Measurements from ENCODE around the gene PIAS1.
"Not testable (repeated sequence)": the region's sequence is repeated elsewhere in the genome, so short reads cannot be mapped to it uniquely, and the experiment has no call there.

Gene PIAS1

DNA sequence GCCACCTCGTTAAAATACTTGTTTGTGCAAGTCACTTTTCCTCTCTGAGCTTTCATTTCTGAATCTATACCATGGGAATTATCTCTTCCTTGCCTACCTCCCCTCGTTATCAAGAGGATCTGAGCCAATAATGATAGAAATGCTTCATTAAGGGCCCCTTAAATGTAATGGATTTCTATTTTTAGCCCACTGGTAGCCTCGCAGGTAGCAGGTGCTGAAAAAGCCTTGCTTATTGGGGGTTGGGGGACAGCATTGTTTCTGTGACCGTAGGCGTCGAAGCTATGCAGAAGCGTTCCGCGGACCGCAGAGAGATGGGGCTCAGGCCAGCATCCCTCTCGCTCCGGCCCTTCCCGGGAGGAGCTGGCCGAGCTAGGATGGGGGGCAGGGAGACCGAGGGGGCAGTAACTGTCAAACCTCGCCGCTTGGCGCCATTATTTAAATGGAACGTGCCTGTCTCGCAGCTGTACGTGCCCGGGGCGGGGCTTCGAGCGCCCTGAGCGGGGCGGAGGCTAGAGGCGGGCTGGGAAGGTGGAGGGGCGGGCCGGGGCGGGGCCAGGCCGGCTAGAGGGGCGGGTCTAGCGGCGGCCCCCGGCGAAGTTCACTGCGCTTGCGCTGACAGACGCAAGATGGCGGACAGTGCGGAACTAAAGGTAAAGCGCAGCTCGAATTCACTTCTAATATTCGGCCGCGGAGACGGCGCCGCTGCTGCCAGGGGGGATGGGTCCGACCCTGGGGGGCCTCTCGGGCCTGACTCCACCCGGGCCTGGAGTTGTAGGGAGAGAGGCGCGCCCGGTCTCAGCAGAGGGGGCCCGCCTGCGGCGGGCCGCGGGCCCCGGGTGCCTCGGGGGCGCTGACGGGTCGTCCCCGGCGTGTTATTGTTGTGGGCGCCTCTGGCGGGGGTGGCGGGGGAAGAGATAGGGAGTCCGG is at the start of gene PIAS1:
TSS of gene PIAS1 (plus strand) at position 615 of the 927 bp plus-strand sequence. CDS start at position 627, 12 bp downstream.
- peak; percentile 90 to 92 for DNase-seq

DNA sequence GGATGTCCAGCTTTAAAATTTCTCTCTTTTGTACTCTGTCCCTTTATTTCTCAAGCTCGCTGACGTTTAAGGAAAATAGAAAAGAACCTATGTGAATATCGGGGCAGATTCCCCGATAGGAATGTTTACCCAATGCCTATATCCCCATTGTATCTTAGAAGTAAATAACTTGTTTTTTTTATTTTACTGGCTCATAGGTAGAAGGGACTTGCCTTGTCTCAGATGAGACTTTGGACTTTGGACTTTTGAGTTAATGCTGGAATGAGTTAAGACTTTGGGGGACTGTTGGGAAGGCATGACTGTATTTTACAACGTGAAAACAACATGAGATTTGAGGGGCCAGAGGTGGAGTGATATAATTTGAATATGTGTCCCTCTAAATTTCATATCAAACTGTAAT is 46.5 kb upstream of the PIAS1 start:
- DNase-seq = not testable (repeated sequence)

DNA sequence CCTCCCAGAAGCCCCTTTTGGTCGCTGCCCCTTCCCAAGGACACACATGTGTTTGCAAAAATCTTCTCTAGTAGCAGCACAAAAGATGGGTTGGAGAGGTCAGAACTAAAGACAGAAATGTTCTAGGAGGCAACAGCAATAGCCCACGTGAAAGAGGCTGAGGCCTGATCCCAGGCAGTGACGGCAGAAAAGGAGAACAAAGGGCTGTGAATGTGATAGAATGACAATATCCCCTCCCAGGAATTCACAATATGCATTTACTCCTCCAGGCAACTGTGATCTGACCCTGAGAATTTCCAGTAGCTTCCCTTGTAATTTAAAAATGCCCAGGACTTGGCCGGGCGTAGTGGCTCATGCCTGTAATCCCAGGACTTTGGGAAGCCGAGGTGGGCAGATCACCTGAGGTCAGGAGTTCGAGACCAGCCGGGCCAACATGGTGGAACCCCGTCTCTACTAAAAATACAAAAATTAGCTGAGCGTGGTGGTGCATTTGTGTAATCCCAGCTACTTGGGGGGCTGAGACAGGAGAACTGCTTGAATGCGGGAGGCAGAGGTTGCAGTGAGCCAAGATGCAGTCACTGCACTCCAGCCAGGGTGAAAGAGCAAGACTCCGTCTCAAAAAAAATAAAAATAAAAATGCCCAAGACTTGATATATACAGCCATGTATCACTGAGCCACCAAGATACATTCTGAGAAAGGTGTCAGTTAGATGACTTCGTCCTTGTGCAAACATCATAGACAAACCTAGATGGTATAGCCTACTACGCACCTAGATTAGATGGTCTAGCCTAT is 43.6 kb upstream of the PIAS1 start:
- no peak for DNase-seq

DNA sequence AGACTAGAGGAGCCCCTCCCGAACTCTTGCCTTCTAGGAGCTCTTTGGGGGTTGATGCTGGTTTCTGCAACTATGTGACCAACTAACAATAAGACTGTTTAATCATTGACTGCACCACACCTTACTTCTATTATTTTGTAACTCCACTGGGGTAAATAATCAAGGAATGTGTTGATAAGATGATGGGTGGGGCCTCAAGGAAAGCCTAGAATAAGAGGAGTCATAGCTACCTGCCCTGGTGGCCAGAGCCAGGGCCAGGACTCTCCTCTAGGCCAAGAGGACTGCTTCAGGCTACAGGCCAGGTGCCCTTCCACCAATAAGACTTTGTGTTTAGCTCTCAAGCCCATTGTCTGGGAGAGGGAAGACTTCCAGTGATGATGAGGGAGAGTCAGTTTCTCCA is 41.2 kb upstream of the PIAS1 start:
- no peak for DNase-seq

DNA sequence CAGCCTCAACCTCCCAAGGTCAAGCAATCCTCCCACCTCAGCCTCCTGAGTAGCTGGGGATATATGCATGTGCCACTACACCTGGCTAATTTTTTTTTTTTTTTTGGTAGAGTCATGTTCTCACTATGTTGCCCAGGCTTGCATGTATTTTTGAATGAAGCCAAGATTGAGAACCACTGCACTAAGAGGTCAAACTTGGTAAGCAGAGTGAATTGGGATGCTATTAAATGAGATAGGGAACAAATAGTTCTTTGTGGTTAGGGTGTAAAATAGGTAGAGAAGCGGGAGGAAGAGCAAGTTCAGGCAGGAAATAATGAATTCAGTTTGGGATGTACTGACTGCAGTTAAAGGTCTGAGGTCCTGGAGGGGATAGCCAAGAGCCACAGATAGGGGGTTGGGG is 39.9 kb upstream of the PIAS1 start:
- no peak for DNase-seq

DNA sequence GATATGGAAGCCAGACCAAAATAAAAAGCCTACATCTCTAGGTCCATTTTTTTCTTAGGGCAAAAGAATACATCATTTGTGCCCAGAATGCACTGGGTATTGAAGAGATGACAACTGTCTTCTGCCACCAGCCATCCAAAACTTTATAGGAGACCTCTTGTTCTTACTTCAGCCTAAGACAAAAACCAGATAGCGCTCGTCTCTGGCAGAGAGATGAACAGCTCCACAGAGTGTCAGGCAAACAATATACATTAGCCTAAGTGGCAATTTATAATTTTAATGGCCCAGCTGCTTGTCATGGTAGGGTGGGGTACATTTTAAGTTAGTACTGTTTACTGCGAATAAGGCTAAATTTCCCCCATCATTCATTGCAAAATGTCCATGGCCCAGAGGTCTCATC is 38.9 kb upstream of the PIAS1 start:
- no peak for DNase-seq

DNA sequence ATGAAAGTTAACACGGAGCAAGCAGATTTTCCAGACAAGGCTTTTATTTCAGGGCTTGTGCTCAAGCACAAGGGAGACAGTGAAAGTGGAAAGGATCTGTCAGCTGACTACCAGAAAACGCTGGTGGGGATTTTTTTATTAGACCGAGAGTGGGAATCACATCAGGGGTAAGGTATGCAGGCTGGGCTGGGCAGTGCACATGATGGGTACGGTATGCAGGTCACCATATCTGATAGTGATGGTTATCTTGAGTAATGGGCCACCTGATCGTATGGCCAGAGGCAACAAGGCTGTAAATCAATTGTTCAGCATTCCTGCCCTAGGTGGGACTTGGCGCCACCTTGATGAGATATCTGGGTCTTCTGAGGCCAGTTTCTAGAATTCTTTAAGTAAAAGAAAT is 36.9 kb upstream of the PIAS1 start:
- DNase-seq = no peak

DNA sequence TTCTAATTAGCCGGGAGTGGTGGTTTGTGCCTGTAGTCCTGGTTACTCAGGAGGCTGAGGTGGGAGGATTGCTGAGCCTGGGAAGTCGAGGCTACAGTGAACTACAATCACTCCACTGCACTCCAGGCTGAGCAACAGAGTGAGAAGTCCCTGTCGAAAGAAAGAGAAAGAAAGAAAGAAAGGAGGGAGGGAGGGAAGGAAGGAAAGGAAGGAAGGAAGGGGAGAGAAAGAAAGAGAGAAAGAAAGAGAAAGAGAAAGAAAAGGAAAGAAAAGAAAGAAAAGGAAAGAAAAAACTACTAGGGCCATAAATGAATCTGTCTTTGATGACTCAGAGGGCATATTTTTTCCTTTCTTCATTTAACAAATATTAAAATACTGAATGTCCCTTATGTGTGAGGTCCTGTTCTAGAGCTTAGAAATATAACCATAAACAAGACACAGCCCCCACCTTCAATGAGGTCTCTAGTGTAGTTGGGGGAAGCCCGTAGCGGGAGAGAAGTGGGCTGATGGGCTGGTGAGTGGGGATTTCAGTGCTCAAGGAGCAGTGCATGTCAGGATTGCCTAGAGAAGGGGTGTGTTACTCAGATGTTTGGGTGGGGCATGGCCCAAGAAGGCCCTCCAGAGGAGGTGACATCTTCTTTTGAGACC is 35.2 kb upstream of the PIAS1 start:
- no peak for DNase-seq

DNA sequence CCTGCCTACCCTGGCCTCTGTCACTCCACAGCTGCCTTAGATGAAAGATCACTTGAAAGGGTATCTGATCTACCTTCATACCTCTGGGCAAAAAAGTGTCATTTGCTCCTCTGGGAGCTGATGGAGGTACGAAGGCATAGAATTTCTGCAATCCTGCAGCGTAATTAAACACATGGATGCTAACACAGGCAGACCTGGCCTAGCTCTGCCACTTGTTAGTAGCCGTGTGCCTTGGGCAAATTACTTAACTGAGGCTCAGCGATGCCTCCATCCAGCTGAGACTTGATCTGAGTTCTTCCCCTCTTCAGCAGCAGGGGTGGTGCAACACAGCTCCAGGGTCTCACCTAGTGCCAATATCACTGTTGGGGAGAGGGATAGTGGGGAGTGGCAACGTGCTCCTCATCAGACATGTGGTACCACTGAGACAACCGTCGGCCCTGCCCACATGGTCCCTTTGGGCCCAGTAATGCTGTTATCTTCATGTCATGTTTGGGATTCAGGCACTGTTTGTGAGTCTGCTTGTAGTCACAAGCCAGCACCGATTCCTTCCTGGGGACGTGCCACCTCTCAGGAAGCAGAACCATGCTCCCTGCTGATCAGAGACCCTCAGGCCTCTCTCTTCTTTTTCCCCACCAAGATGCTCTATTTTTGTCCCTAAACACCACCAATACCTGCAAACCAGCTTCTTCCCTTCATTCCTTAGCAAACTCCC is 34.1 kb upstream of the PIAS1 start:
- no peak for DNase-seq

DNA sequence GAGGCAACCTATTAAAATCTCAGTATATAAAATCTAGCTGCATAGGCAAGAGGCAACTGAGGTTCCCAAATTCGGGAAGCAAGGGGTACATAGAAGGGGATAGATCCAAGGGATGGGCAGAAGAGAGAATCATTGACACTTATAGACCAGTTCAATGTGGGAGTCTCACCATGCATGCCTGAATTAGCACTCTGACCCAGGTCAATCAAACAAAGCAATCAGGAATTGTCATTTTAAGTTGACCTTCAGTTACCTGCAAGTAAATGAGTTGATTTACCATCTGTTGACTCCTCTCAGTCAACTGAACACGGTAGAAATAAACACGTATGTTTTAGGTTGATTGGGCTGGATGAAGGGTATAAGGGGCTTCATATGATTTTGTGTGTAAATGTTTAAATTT is 33.4 kb upstream of the PIAS1 start:
- DNase-seq = no peak

DNA sequence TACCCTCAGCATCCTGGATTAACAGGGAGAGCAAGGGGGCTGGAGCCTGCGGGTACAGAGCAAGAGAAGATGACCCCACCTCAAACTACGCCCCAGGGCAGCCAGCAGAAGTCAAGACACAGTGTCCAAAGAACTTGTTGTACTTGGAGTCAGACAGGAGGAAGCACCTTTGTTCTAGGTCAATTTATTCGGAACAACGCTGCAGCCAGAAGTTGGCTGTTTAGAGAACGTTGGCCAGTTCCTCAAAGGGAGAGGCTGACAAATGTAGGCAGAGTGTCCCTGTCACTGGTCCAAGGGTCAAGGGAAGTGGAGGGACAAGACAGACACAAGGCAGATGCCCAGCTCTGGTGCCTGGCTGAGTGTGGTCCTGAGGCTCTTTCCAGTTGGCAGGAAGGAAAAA is 32.1 kb upstream of the PIAS1 start:
- no peak for DNase-seq

DNA sequence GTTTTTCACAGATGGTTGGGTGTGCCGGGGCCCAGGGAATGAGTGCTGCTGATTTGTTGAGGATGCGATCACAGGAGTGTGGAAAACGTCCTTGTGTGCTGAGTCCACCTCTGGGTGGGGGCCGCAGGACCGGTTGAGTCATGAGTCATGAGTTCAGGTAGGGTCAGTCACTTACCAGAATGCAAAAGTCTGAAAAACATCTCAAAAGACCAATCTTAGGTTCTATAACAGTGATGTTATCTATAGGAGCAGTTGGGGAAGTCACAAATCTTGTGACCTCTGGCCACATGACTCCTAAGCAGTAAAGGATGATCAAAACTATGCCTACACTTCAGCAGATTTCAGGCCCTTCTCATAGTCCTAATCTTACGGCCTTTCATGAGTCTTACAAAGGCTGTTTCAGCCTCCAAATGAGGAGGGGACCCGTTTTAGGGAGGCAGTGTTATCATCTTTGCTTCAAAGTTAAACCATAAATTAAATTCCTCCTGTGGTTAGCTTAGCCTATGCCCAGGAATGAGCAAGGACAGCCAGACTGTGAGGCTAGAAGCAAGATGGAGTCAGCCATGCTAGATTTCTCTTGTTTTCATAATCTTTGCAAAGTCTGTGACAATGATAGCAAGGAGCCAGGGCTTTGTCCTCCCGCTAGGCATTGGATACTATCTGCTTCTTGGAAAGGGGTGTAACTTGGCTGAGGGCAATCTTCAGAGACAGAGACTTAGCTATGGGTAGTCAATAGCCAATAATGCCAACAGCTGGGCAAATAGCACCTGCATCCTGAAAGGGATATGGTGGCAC is 30.6 kb upstream of the PIAS1 start:
- DNase-seq = no peak

DNA sequence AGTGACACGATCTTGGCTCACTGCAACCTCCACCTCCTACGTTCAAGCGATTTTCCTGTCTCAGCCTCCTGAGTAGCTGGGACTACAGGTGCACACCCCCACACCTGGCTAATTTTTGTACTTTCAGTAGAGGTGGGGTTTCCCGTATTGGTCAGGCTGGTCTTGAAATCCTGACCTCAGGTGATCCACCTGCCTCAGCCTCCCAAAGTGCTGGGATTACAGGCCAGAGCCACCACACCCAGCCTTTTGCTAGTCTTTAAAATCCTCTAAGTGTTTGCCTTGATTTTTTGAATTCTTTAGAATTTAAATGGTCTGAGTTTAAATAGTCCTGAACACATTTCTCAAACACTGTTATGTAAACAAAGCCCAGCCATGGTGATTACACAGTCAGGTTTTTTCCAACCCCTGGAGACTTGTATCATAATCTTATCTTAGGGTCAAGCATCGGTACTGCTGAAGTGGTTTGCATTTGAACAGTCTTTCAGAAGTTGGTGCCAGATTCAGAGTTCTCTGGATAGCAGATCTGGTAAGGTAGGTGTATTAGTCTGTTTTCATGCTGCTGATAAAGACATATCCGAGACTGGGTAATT is 28.2 kb upstream of the PIAS1 start:
- DNase-seq = no peak

DNA sequence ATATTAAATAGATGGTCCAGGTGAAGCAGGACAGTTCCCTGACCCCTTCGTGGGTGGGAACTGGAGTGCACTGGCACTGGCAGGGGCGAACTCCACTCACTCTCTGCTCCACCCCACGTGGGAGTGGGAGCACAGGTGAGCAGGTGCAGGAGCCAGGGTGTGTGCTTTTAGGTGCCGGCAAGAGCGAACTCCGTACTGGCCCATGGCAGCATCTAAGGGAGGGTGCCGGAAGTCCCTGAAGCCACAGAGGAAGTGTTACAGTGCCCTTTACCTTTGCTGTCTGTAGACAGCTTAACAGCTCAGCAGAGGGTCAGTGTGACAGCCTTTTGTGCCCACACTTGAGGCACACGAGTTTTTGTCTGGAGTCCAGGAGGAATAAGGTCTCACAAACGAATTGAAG is 26.7 kb upstream of the PIAS1 start:
- DNase-seq = no peak

DNA sequence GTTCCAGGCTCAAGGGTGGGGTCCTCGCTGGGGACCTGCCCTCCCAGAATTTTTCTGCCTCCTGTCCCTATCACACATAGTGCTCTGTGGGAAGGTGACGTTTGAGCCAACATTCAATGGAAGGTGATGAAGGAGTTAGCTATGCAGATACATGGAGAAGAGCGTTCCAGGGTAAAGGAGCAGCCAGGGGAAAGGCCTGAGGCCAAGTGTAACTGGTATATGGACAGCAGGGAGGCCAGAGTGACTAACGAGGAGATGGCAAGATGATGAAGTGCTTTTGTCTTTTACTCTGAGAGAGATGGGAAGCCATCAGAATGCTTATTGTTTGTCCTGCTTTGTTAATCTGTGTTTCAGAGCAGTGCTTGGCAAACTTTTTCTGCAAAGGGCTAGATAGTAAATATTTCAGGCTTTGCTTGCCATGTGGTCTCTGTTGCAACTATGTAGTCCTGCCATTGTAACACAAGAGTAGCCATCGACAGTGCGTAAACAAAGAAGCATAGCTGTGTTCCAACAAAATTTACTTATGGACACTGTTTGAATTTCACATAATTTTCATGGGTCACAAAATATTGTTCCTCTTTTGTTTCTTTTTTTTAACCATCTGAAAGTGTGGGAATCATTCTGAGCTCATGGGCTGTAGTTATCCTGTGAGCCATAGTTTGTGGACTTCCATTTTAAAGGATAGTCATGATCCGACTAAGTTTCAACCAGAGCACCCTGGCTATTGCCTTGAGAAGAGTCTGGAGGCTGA is 25.8 kb upstream of the PIAS1 start:
- no peak for DNase-seq

DNA sequence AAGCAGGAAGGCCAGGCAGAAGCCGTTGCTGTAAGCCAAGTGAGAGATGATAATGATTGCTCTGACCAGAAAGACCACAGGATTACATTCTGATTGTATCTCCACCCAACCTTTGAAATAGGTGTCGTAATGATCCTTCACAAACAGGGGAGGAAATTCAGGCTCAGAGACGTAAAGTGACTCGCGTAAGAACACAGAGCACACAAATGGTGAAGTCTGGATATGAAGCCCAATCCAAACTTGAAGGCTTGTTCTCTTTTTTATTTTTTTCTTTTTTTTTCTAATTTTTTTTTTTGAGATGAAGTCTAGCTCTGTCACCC is 25.3 kb upstream of the PIAS1 start:
- DNase-seq = no peak

DNA sequence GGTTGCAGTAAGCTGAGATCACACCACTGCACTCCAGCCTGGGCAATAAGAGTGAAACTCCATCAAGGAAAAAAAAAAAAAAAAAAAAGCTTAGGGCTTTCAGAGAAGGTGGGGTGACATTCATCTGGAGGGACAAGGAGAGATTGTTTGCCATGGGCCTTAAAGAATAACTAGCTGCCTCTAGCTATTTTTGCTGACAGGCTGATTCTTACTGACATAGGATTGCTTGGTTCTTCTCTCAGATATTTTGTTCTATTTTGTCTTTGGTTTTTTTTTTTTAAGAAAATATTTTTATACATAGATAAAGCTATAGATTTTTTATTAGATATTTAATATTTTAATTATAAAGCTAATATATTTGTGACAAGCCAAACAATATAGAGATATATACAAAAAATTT is 24.2 kb upstream of the PIAS1 start:
- no peak for DNase-seq

DNA sequence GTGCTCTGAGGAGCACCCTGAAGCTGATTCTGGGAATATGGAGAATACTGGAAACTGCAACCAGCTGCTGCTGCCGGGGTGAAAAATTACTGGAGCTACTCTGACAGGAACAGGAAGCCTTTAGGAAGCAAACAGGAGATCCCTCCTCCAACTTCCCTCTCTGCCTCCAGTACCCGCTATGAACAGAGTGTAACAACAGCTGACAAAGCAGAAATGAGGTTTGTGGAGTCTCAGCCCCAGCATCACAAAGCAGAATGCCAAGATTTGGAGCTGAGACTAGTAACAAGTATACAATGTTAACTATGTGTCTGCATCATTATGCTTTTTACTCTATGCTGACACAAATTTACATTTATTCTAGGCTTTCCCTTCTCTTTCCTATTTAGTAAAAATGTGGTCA is 22.7 kb upstream of the PIAS1 start:
- DNase-seq = no peak

DNA sequence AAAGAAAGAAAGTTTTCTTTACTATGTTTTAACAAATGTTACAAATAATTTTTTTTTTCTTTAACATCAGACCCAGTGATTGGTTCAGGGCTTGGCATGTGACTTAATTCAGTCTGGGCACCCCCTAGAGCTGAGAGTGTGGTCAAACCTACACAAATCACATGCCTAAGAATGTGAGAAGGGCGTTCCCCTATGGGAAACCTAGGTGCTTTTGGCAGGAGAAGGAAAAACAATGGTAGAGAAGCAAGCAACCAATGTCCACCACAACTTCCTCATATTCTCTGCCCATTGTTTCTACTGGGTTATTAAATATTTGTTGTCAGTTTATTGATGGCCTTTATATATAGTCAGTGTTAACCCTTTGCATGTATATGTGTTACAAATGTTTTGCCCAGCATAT is 21.4 kb upstream of the PIAS1 start:
- no peak for DNase-seq

DNA sequence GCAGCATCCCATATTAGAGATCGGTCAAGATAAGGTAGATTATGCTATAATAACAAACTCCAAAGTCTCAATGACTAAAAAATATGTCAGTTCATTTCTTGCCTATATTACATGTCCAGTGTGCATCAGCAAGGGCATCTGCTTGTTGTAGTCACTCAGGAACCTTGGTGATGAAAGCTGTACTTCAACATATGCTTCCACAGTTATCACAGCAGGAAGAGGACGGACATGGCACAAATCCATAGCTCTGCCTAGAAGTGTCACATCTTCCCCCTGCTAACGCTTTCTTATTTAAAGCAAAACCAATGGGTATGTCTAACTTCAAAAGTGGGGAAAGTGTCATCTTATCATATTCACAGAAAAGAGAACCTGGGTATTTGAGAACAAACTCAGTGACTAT is 20.0 kb upstream of the PIAS1 start:
- no peak for DNase-seq

DNA sequence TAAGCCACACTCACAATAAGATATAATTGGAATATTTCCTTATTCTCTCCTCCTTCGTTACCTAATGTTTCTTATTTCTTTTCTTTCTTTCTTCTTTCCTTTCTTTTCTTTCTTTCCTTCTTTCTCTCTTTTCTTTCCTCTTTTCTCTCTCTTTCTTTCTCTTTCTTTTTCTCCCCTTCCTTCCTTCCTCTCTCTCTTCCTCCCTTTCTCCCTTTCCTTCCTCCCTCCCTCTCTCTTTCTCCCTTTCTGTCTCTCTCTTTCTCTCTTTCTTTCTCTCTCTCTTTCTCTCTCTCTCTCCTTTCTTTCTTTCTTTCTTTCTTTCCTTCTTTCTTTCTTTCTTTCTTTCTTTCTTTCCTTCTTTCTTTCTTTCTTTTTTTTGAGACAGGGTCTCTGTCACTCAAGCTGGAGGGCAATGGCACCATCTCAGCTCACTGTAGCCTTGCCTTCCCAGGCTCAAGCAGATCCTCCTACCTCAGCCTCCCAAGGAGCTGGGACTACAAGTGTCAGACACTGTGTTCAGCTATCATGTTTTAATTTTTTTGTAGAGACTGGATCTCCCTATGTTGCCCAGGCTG is 19.3 kb upstream of the PIAS1 start:
- DNase-seq = no peak

Measured in activated CD4-positive, alpha-beta T cell treated with anti-CD3 and anti-CD28 coated beads, Interleukin-2, amount 50 U/mL, for 4 hours (primary cell).